Spinal cord (tissue), 10 donors: Measurements from ENCODE around the gene KLF13. TPM values are rescaled to one million over a fixed set of nuclear protein-coding genes. Genes with fewer than 3 reads are reported as not detected.

Experiments used
- DNase-seq, 6 donors: peaks; one replicate each; pipeline versions ENCODE4 v3.0.0 to v3.0.0-alpha.2; 2013 to 2015; ENCODE audit warnings: low spot score in 6 of 6, low read depth in 4 of 6
- H3K27ac ChIP-seq: one replicate; pipeline ENCODE4 v1.5.1; 2013; ENCODE audit warnings: low read depth, low read length, control low read depth
- H3K27me3 ChIP-seq: one replicate; pipeline ENCODE4 v1.6.1; 2013; ENCODE audit warnings: low read length; ENCODE audit not compliant: control insufficient read depth, insufficient read depth
- H3K36me3 ChIP-seq: one replicate; pipeline ENCODE4 v1.6.1; 2013; ENCODE audit warnings: low read length; ENCODE audit not compliant: control insufficient read depth, insufficient read depth
- H3K4me1 ChIP-seq: one replicate; pipeline ENCODE4 v1.6.1; 2013; ENCODE audit warnings: low read length; ENCODE audit not compliant: control insufficient read depth, insufficient read depth
- H3K4me3 ChIP-seq: one replicate; pipeline ENCODE4 v1.5.1; 2013; ENCODE audit warnings: low read depth, low read length, control low read depth
- H3K9me3 ChIP-seq: one replicate; pipeline ENCODE4 v1.6.1; 2013; ENCODE audit warnings: low read length; ENCODE audit not compliant: control insufficient read depth, insufficient read depth
- WGBS: methylation state at CpG from one replicate; pipeline ENCODE4 v1.1.5; 2013; ENCODE audit warnings: missing lambda C conversion rate; ENCODE audit not compliant: insufficient coverage; 5-methylcytosine and 5-hydroxymethylcytosine counted together
- long read RNA-seq, 4 donors: transcript quantifications; one replicate each; lab custom pipeline, GENCODE V29; 2026
- polyA plus RNA-seq, 2 donors: library from polyadenylated mRNA; unstranded; fragments of 120-200 nt; gene quantifications; one replicate each; pipeline ENCODE4 v1.2.1, GENCODE V29; 2013; ENCODE audit not compliant: insufficient read length in 2 of 2
- total RNA-seq, 2 donors: library from RNA; depleted of rRNA in 1 of 2; stranded (reverse); fragments of 120-200 nt in 1 of 2; fragments of >200 nt in 1 of 2; gene quantifications; one replicate each; pipeline versions ENCODE4 v1.2.3 to v1.2.4, GENCODE V29; 2013 to 2014
- donor health status: healthy.

The KLF13 gene
- total RNA-seq (10 to 100 TPM; 42.3 to 84.5 TPM), polyA plus RNA-seq (10 to 100 TPM; 67.9 to 68.5 TPM)
- long read RNA-seq, donor 1, full-length matches to known transcripts = 13 of 13 reads
- long read RNA-seq, donor 1, partial matches to known transcripts = 0 of 13 reads
- long read RNA-seq, donor 1, other reads (novel, unspliced or antisense) = 0 of 13 reads
- long read RNA-seq, donor 2, full-length matches to known transcripts = 6 of 11 reads
- long read RNA-seq, donor 2, partial matches to known transcripts = 5 of 11 reads
- long read RNA-seq, donor 2, other reads (novel, unspliced or antisense) = 0 of 11 reads
- long read RNA-seq, donor 3, full-length matches to known transcripts = 11 of 11 reads
- long read RNA-seq, donor 3, partial matches to known transcripts = 0 of 11 reads
- long read RNA-seq, donor 3, other reads (novel, unspliced or antisense) = 0 of 11 reads
- long read RNA-seq, donor 4, full-length matches to known transcripts = 6 of 6 reads
- long read RNA-seq, donor 4, partial matches to known transcripts = 0 of 6 reads
- long read RNA-seq, donor 4, other reads (novel, unspliced or antisense) = 0 of 6 reads

DNA sequence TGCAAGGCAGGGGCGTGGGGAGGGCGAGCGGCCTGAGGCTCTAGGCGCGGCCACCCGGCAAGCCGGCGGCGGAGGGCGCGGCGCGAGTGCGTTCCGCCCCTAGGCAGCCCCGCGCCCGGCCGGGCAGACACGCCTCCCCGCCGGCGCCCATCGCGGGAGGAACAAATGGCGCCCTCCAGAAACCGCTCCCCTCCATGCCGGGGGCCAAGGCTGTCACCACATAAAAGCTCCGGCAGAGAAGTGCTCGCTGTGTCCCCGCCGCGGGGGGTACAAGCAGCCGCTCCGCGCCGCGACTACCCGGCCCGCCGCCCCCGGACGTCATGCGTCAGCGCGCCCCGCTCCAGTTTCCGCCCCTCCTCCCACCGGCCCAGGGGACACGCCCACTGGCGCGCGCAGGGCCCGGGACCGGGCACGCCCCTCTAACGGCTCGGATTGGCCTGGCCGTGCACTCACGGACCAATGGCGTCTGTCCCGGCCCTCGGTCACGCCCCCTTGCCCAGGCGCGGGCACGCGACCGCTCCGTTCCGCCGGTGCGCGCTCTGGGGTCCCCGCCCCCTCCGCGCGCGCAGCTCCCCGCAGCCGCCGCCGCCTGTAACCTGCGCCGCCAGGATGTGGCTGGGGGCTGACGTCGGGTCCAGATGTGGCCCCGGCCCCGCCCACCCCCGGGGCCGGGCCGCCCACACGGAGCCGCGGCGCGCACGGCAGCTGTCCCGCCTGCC, at the start of gene KLF13:
Gene KLF13, plus strand, starts transcription at position 680 of the 719 bp plus-strand sequence. CDS start 378 bp downstream, outside the sequence.
- WGBS = under 1% methylated on average over 99 of the region's 99 CpGs

DNA sequence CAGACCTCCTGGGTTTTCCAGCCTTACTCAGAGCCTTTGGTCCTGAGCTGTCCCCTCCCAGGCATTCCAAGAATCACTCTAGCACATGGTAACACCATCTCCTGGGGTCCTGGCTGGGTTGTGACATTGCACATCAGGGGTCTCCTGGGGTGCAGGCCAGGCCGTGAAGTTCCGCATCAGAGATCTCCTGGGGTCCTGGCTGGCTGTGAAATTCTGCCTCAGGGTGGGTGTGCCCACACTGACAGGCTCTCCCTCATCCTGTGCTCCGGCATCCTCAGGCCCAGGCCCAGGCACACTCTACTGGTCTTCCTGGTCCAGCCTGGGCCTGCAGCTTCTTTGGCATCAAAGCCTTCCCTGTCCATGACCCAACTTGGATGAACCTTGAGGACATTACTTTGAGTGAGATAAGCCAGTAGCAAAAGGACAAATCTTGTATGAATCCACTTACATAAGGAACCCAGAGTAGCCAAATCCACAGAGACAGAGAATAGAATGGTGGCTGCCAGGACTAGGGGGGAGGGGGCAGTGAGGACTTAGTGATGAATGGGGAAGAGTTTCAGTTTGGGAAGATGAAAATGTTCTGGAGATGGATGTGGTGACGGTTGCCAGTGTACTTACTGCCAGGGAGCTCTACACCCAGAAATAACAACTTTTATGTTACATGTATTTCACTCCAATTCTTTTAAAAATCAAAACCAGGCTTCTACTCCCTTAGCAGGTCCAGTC, 49.1 kb upstream of the KLF13 start:
- Histone ChIP-seq H3K27ac (no peak overlapping the region), H3K36me3 (no peaks in the 10 kb centered on the region), H3K4me1 (peaks cover 75% of the 10 kb centered on the region), H3K4me3 (no peak overlapping the region), H3K9me3 (no peaks in the 10 kb centered on the region), H3K27me3 (no peaks in the 10 kb centered on the region)
- DNase-seq = peak in 1 of 6 donors; percentile 56
- 76% methylated on average over 3 of the region's 4 CpGs for WGBS

More for the DNA sequence above, at the start of gene KLF13:
- Histone ChIP-seq H3K9me3 (peaks cover 2% of the 10 kb centered on the region), H3K27ac (peak within 1 kb of the TSS; percentile 92), H3K36me3 (no peaks in the 10 kb centered on the region), H3K4me3 (peak within 1 kb of the TSS; percentile 63), H3K4me1 (peaks cover 34% of the 10 kb centered on the region), H3K27me3 (no peaks in the 10 kb centered on the region)
- peak; percentile 88 to 99 (median 93) for DNase-seq

- no peak overlapping the region for H3K27ac ChIP-seq
- no peaks in the 10 kb centered on the region for H3K27me3 ChIP-seq
- WGBS = 94% methylated on average over 4 of the region's 6 CpGs
- H3K9me3 ChIP-seq = no peaks in the 10 kb centered on the region
- DNase-seq = peak in 1 of 6 donors; percentile 9
- peaks cover 69% of the 10 kb centered on the region for H3K4me1 ChIP-seq
- H3K4me3 ChIP-seq = no peak overlapping the region
- no peaks in the 10 kb centered on the region for H3K36me3 ChIP-seq
Measured at GRCh38 chr15:31278061-31278445, 48.6 kb upstream of the KLF13 start.

GRCh38 chr15:31278544-31279220, 48.0 kb upstream of the KLF13 start:
- Histone ChIP-seq H3K9me3 (no peaks in the 10 kb centered on the region), H3K27ac (peak overlapping the region; percentile 85), H3K27me3 (no peaks in the 10 kb centered on the region), H3K4me3 (no peak overlapping the region), H3K36me3 (no peaks in the 10 kb centered on the region), H3K4me1 (peaks cover 63% of the 10 kb centered on the region)
- DNase-seq = no peak
- 96% methylated on average over 11 of the region's 18 CpGs for WGBS

DNA sequence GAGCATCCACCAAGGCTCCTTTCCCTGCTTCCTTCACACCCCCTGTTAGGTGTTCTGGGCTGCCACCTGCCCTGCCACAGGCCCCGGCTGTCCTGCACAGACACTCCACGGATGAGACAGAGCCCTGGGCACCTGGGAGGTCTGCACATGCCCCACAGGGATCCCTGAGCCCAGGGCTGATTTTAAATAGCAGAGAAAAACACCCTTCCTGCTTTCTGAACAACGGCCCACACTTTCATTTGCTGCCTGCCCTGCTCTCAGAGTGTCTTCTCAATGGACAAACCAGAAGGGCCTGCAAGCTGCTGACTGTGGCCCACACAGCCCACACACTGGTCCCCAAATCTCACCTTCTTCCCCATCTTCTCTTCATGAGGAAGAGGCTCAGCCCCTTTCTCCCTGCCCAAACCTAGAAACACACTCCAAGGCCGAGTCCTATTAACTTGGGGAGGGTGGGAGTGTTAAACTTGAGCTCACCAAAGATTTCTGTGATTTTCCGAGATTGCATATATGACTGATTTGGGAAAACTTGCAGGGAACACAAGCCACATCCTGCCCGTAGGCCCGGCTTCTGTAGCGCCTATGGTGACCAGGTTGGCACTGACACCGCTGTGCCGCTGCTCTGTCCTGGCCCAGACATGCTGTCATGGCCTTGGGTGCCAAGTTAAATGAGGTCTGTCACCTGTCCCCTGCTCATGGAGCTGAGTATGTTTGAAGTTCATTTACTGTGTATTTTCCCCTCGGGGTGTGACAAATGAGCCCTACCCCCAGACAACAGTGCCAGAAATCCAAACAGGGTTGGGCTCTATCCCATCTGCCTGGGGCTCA, 47.2 kb upstream of the KLF13 start:
- 47% methylated on average over 9 of the region's 11 CpGs for WGBS
- peaks cover 59% of the 10 kb centered on the region for H3K4me1 ChIP-seq
- H3K9me3 ChIP-seq = no peaks in the 10 kb centered on the region
- no peaks in the 10 kb centered on the region for H3K27me3 ChIP-seq
- H3K4me3 ChIP-seq = no peak overlapping the region
- peak overlapping the region; percentile 85 for H3K27ac ChIP-seq
- no peak for DNase-seq
- H3K36me3 ChIP-seq = no peaks in the 10 kb centered on the region

GRCh38 chr15:31280046-31280830, 46.4 kb upstream of the KLF13 start:
- Histone ChIP-seq H3K27me3 (no peaks in the 10 kb centered on the region), H3K4me1 (peaks cover 51% of the 10 kb centered on the region), H3K27ac (peak overlapping the region; percentile 85), H3K36me3 (no peaks in the 10 kb centered on the region), H3K4me3 (no peak overlapping the region), H3K9me3 (no peaks in the 10 kb centered on the region)
- peak in 5 of 6 donors; percentile 49 to 96 (median 69) for DNase-seq
- 15% methylated on average over 11 of the region's 16 CpGs for WGBS

GRCh38 chr15:31280831-31281216, 45.8 kb upstream of the KLF13 start:
- H3K4me3 ChIP-seq = no peak overlapping the region
- H3K9me3 ChIP-seq = no peaks in the 10 kb centered on the region
- peak in 2 of 6 donors; percentile 35 to 45 for DNase-seq
- H3K4me1 ChIP-seq = peaks cover 45% of the 10 kb centered on the region
- no peaks in the 10 kb centered on the region for H3K36me3 ChIP-seq
- peak overlapping the region; percentile 85 for H3K27ac ChIP-seq
- H3K27me3 ChIP-seq = no peaks in the 10 kb centered on the region
- WGBS = 33% methylated on average over 3 of the region's 6 CpGs

GRCh38 chr15:31283043-31283442, 43.6 kb upstream of the KLF13 start:
- no peaks in the 10 kb centered on the region for H3K27me3 ChIP-seq
- no peak overlapping the region for H3K4me3 ChIP-seq
- DNase-seq = no peak
- peaks cover 3% of the 10 kb centered on the region for H3K9me3 ChIP-seq
- H3K4me1 ChIP-seq = peaks cover 30% of the 10 kb centered on the region
- no peak overlapping the region for H3K27ac ChIP-seq
- H3K36me3 ChIP-seq = no peaks in the 10 kb centered on the region
- WGBS = no CpG with 5 or more reads among the region's 4 CpGs
